K562 (cell line): ENCODE measurements around the gene FAM53B. TPM values are rescaled to one million over a fixed set of nuclear protein-coding genes. Genes with fewer than 3 reads are reported as not detected.

Source experiments
- ATAC-seq: fragments of 200-7000 bp; cut with Tn5 transposase; 3 replicates; pipeline ENCODE4 v1.9.1; 2020; ENCODE audit warnings: moderate library complexity
- BruUV-seq: library from RNA; stranded (reverse); fragments of 400-500 nt; replicated peaks from 2 replicates; lab custom pipeline; 2021; lab: Mats Ljungman, UMichigan
- CTCF ChIA-PET: fragments of 300-600 bp; formaldehyde crosslinking; extraction: SDS; loops from one replicate; lab custom pipeline; 2021; ENCODE audit warnings: low intra/inter-chr PET ratio; lab: Yijun Ruan, JAX
- POLR2A ChIA-PET: fragments of 300-600, 350-650 bp; sonication (Branson Sonifier 250); formaldehyde crosslinking; extraction: SDS; loops from one replicate; lab custom pipeline; 2021; ENCODE audit warnings: antibody characterized with exemption, inconsistent platforms; lab: Yijun Ruan, JAX
- DNase-seq, 4 experiments: peaks; one replicate each; pipeline versions ENCODE4 v3.0.0 to v3.0.0-alpha.2; 2011 to 2018; ENCODE audit warnings: low spot score in 3 of 4, mixed read lengths in 3 of 4; ENCODE audit errors: extremely low read depth in 1 of 4
- FAIRE-seq: peaks from 2 replicates; lab custom pipeline; 2011; peaks lifted over from hg19 to GRCh38; lab: Jason Lieb, UNC
- H2AFZ ChIP-seq: 2 replicates; pipeline ENCODE4 v1.6.0; 2011; ENCODE audit warnings: low read depth, low read length, control low read depth, inconsistent platforms
- H3K27ac ChIP-seq: fragments of 200-600 bp; 3 replicates; pipeline ENCODE4 v1.8.0; 2011; ENCODE audit warnings: low read depth, mild to moderate bottlenecking, control low read depth, inconsistent platforms, low read length, moderate library complexity, mixed read lengths; ENCODE audit errors: extremely low read depth
- H3K27me3 ChIP-seq, 2 experiments: fragments of 300-600 bp in 1 of 2; 2 replicates in 1 of 2; 3 replicates in 1 of 2; pipeline versions ENCODE4 v1.6.0 to v1.8.0; 2011; ENCODE audit warnings: inconsistent platforms in 2 of 2, low read length in 2 of 2, mild to moderate bottlenecking in 1 of 2, mixed read lengths in 1 of 2, moderate library complexity in 1 of 2; ENCODE audit not compliant: control insufficient read depth in 2 of 2, insufficient read depth in 2 of 2
- H3K36me3 ChIP-seq: fragments of 300-600 bp; 3 replicates; pipeline ENCODE4 v1.8.0; 2011; ENCODE audit warnings: mild to moderate bottlenecking, low read length, inconsistent platforms; ENCODE audit not compliant: control insufficient read depth, insufficient read depth
- H3K4me1 ChIP-seq, 2 experiments: fragments of 200-600 bp in 1 of 2; replicated peaks in 1 of 2; 2 replicates in 1 of 2; 3 replicates in 1 of 2; pipeline versions ENCODE4 v1.5.1 to v1.8.0; 2011; ENCODE audit warnings: inconsistent platforms in 2 of 2, low read length in 2 of 2, mild to moderate bottlenecking in 1 of 2, mixed read lengths in 1 of 2, moderate library complexity in 1 of 2; ENCODE audit not compliant: control insufficient read depth in 2 of 2, insufficient read depth in 2 of 2
- H3K4me2 ChIP-seq: 2 replicates; pipeline ENCODE4 v1.6.1; 2011; ENCODE audit warnings: low read length, control low read depth, inconsistent platforms, mixed read lengths; ENCODE audit not compliant: insufficient read depth
- H3K4me3 ChIP-seq: fragments of 200-600 bp; sonication (generic), shearing (Covaris generic); 2 replicates; pipeline ENCODE4 v1.5.1; 2016; ENCODE audit warnings: control low read depth, inconsistent platforms
- H3K79me2 ChIP-seq: fragments of 200-600 bp; 3 replicates; pipeline ENCODE4 v1.8.0; 2011; ENCODE audit warnings: low read length, inconsistent platforms; ENCODE audit not compliant: control insufficient read depth, insufficient read depth
- H3K9ac ChIP-seq, 2 experiments: 2 replicates each; pipeline versions ENCODE4 v1.6.0 to v1.6.1; 2011; ENCODE audit warnings: low read depth in 2 of 2, low read length in 2 of 2, control low read depth in 1 of 2, inconsistent platforms in 1 of 2, mild to moderate bottlenecking in 1 of 2, mixed read lengths in 1 of 2; ENCODE audit not compliant: insufficient read depth in 1 of 2
- H3K9me1 ChIP-seq: one replicate; pipeline ENCODE4 v1.6.0; 2011; ENCODE audit warnings: inconsistent platforms, mild to moderate bottlenecking, low read length, moderate library complexity; ENCODE audit not compliant: control insufficient read depth, insufficient read depth
- H3K9me3 ChIP-seq: replicated peaks from 2 replicates; pipeline ENCODE4 v1.5.1; 2011; ENCODE audit warnings: low read depth, low read length, inconsistent platforms; ENCODE audit not compliant: control insufficient read depth, insufficient read depth
- H4K20me1 ChIP-seq: replicated peaks from 2 replicates; pipeline ENCODE4 v1.6.1; 2011; ENCODE audit warnings: low read length, inconsistent platforms, mixed read lengths; ENCODE audit not compliant: control insufficient read depth, insufficient read depth
- GATAD2B ChIP-seq: fragments of 450-650 bp; IDR thresholded peaks from 2 replicates; pipeline ENCODE4 v1.6.1; 2017; ENCODE audit warnings: mild to moderate bottlenecking, borderline replicate concordance
- HOMEZ ChIP-seq: fragments of 250-450 bp; sonication (Bioruptor Pico); IDR thresholded peaks from 2 replicates; pipeline ENCODE4 v1.4.0; 2020; ENCODE audit warnings: mild to moderate bottlenecking, moderate library complexity
- KAT7 ChIP-seq: sonication (generic); formaldehyde crosslinking; IDR thresholded peaks from 2 replicates; pipeline ENCODE4 v1.8.0; 2022; ENCODE audit warnings: missing genetic modification reagents, mild to moderate bottlenecking, borderline replicate concordance
- NBN ChIP-seq: fragments of 450-650 bp; IDR thresholded peaks from 2 replicates; pipeline ENCODE4 v1.6.1; 2016; ENCODE audit warnings: low read depth, mild to moderate bottlenecking
- NFATC3 ChIP-seq: fragments of 450-650 bp; IDR thresholded peaks from 2 replicates; pipeline ENCODE4 v1.6.1; 2017; ENCODE audit warnings: mild to moderate bottlenecking
- TAF1 ChIP-seq: IDR thresholded peaks from 2 replicates; pipeline ENCODE4 v1.6.1; 2011; ENCODE audit warnings: mild to moderate bottlenecking, low read length, moderate library complexity; ENCODE audit not compliant: insufficient read depth, control insufficient read depth, severe bottlenecking; ENCODE audit errors: extremely low read depth
- TFAM ChIP-seq: fragments of 250-450 bp; sonication (Bioruptor Pico); conservative IDR thresholded peaks from 2 replicates; pipeline ENCODE4 v1.5.0; 2021; ENCODE audit warnings: mild to moderate bottlenecking, moderate library complexity
- TSHZ1 ChIP-seq: fragments of 250-450 bp; sonication (Bioruptor Pico); IDR thresholded peaks from 2 replicates; pipeline ENCODE4 v1.4.0; 2020; ENCODE audit warnings: mild to moderate bottlenecking, moderate library complexity
- ZC3H8 ChIP-seq: fragments of 450-650 bp; IDR thresholded peaks from 2 replicates; pipeline ENCODE4 v1.6.1; 2017
- ZNF197 ChIP-seq: fragments of 200-800 bp; sonication (Bioruptor generic); IDR thresholded peaks from 2 replicates; pipeline ENCODE4 v1.6.1; 2016; ENCODE audit warnings: low read depth, missing genetic modification characterization, missing compliant biosample characterization
- WGBS: fragments of 100-300 bp; shearing (Covaris generic); methylation state at CpG from one replicate; pipeline ENCODE4 v1.1.6; 2016; ENCODE audit warnings: low coverage, mixed read lengths; ENCODE audit not compliant: insufficient coverage; ENCODE audit errors: missing lambda C conversion rate; 5-methylcytosine and 5-hydroxymethylcytosine counted together
- in situ Hi-C: fragments of 300-500 bp; cut with MboI; formaldehyde crosslinking; loops from 4 replicates; pipeline ENCODE4 v1.15.0; 2018; ENCODE audit warnings: inconsistent platforms, mixed read lengths
- intact Hi-C: fragments of 100-400 bp; cut with micrococcal nuclease; formaldehyde crosslinking; loops from 2 replicates; pipeline ENCODE4 v1.14.2; 2022
- polyA plus RNA-seq, 8 experiments: library from polyadenylated mRNA; depleted of rRNA in 4 of 8; stranded (reverse) in 5 of 8; unstranded in 3 of 8; fragments of >200 nt; fragmentation: Nextera tagmentation in 2 of 8; fragmentation: Illumina TruSeq in 1 of 8; extraction: Ambion mirVana in 2 of 8; extraction: Trizol in 1 of 8; gene quantifications; 2 replicates each; pipeline versions ENCODE4 v1.2.1 to v1.2.3, GENCODE V29; 2011 to 2014; ENCODE audit warnings: inconsistent platforms in 1 of 8, missing spikeins in 1 of 8
- total RNA-seq, 7 experiments: library from RNA; depleted of rRNA in 6 of 7; stranded (reverse); fragments of >200 nt in 6 of 7; fragmentation: Illumina TruSeq in 2 of 7; extraction: Trizol in 2 of 7; gene quantifications; 2 replicates each; pipeline versions ENCODE4 v1.2.1 to v1.2.3, GENCODE V29; 2011 to 2021; ENCODE audit warnings: low replicate concordance in 1 of 7
- TF ChIP-seq, protein P1 (sequence below): sonication (generic); formaldehyde crosslinking; IDR thresholded peaks from 2 replicates; pipeline ENCODE4 v1.8.1; 2023; ENCODE audit warnings: mild to moderate bottlenecking, missing genetic modification reagents

FAM53B gene
- total and polyA plus RNA-seq, 9 of the 15 experiments (the other 6 are each of a cell fraction or from before 2014, with no cell fraction given): 0.03 to 16.5 (median 5.0) TPM

DNA sequence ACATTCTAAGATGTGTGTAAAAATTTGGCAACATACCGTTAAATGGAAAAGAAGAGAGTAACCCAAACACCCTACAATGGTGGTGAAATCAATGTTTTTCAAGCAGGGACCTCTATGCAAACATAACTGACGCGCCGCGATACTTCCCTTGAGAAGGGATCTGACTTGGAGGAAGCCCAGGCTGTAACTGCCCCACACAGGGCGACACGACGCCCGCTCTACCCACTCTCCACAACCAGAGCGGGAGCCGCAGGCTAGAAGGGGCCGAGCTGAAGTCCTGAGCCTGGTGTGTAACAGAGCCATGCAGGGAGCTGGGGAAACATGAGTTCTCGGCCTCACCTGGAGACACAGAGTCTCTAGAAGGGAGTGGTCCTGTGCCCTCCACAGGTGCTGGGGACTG is 120.2 kb downstream of the FAM53B start:
- no peak overlapping the region for H3K9ac ChIP-seq

More for the DNA sequence above, 120.2 kb downstream of the FAM53B start:
- ATAC-seq (no peak), DNase-seq (no peak), FAIRE-seq (no peak)
- peaks cover 13 to 62% of the 10 kb centered on the region in 2 experiments; a peak in 4 of 5 replicates for H3K4me1 ChIP-seq
- H3K36me3 ChIP-seq: peaks cover 7% of the 10 kb centered on the region; the same call in 1 of the 3 replicates
- H3K4me3 ChIP-seq: no peak overlapping the region
- no peak overlapping the region for H3K4me2 ChIP-seq
- ChIA-PET POLR2A (interaction anchor here (1.0 kb wide), 1 partner anchor 14 kb away, joined by 4 read pairs; no protein-coding TSS in a partner anchor), CTCF (no interaction called here)
- peaks cover 5% of the 10 kb centered on the region; the same call in 1 of the 2 replicates for H4K20me1 ChIP-seq
- H3K9me3 ChIP-seq: no peaks in the 10 kb centered on the region
- in situ Hi-C loops: no loop called here
- whole genome bisulfite sequencing: 92% methylated on average over 10 of the region's 13 CpGs
- intact Hi-C loops: no loop called here
- no peaks in the 10 kb centered on the region for H3K27me3 ChIP-seq
- H3K27ac ChIP-seq: no peak overlapping the region
- 0 out of 3 replicates have a peak, but pooled peaks cover 3% of the 10 kb centered on the region for H3K79me2 ChIP-seq
- H2AFZ ChIP-seq: no peak overlapping the region
- TF ChIP-seq TAF1: no peak
- no peak for TF ChIP-seq ZC3H8
- TF ChIP-seq, protein P1, sequence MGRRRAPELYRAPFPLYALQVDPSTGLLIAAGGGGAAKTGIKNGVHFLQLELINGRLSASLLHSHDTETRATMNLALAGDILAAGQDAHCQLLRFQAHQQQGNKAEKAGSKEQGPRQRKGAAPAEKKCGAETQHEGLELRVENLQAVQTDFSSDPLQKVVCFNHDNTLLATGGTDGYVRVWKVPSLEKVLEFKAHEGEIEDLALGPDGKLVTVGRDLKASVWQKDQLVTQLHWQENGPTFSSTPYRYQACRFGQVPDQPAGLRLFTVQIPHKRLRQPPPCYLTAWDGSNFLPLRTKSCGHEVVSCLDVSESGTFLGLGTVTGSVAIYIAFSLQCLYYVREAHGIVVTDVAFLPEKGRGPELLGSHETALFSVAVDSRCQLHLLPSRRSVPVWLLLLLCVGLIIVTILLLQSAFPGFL: no peak
- no peak for TF ChIP-seq KAT7 (CRISPR knock-in tag)
- no peak for TF ChIP-seq NBN
- no peak for TF ChIP-seq NFATC3
- no peak for TF ChIP-seq ZNF197 (CRISPR knock-in tag)
- no peak for TF ChIP-seq GATAD2B
- no peak for TF ChIP-seq TFAM (CRISPR knock-in tag)
- no peak for TF ChIP-seq TSHZ1 (CRISPR knock-in tag)
- TF ChIP-seq HOMEZ (CRISPR knock-in tag): no peak
- peaks cover 4% of the 10 kb centered on the region for H3K9me1 ChIP-seq
- BruUV-seq: no TSS peak
